Natural killer cell (primary cell): ENCODE measurements around the gene NTM. TPM values are rescaled to one million over a fixed set of nuclear protein-coding genes. Genes with fewer than 3 reads are reported as not detected.

Experiments
- ATAC-seq, 3 donors: fragments of 150-1000 bp in 2 of 3; fragments of 200-7000 bp in 1 of 3; cut with Tn5 transposase; 1 replicate in 1 of 3; 2 replicates in 2 of 3; pipeline ENCODE4 v1.10.0; 2021; ENCODE audit warnings: mild to moderate bottlenecking in 2 of 3, moderate library complexity in 2 of 3
- DNase-seq, 2 donors: peaks; one replicate each; pipeline versions ENCODE4 v3.0.0 to v3.0.0-alpha.2; 2013 to 2021; ENCODE audit warnings: mixed read lengths in 1 of 2
- H3K27ac ChIP-seq: one replicate; pipeline ENCODE4 v1.5.1; 2013; ENCODE audit warnings: mild to moderate bottlenecking, low read length
- H3K27me3 ChIP-seq: one replicate; pipeline ENCODE4 v1.6.1; 2013; ENCODE audit warnings: low read length; ENCODE audit not compliant: control insufficient read depth, insufficient read depth
- H3K36me3 ChIP-seq: one replicate; pipeline ENCODE4 v1.6.1; 2013; ENCODE audit warnings: low read length; ENCODE audit not compliant: control insufficient read depth, insufficient read depth
- H3K4me1 ChIP-seq: one replicate; pipeline ENCODE4 v1.6.1; 2013; ENCODE audit warnings: low read length; ENCODE audit not compliant: control insufficient read depth, insufficient read depth
- H3K4me3 ChIP-seq: one replicate; pipeline ENCODE4 v1.5.1; 2013; ENCODE audit warnings: low read length
- H3K9me3 ChIP-seq: one replicate; pipeline ENCODE4 v1.6.1; 2013; ENCODE audit warnings: low read length; ENCODE audit not compliant: control insufficient read depth, insufficient read depth
- H3K27ac Mint-ChIP-seq, 2 donors: one replicate each; pipeline ENCODE4 v1.8.0; 2022; ENCODE audit warnings: mild to moderate bottlenecking in 2 of 2, mixed read lengths in 2 of 2, moderate library complexity in 1 of 2
- H3K27me3 Mint-ChIP-seq, 2 donors: one replicate each; pipeline ENCODE4 v1.8.0; 2022; ENCODE audit warnings: low read depth in 2 of 2, mixed read lengths in 2 of 2
- H3K36me3 Mint-ChIP-seq: one replicate; pipeline ENCODE4 v1.8.0; 2022; ENCODE audit warnings: mixed read lengths
- H3K4me1 Mint-ChIP-seq, 2 donors: one replicate each; pipeline ENCODE4 v1.8.0; 2022; ENCODE audit warnings: mixed read lengths in 2 of 2
- H3K4me3 Mint-ChIP-seq: one replicate; pipeline ENCODE4 v1.8.0; 2022; ENCODE audit warnings: mild to moderate bottlenecking, moderate library complexity, mixed read lengths
- H3K9me3 Mint-ChIP-seq, 2 donors: one replicate each; pipeline ENCODE4 v1.8.0; 2022; ENCODE audit warnings: mixed read lengths in 2 of 2
- WGBS: methylation state at CpG from one replicate; pipeline ENCODE4 v1.1.7; 2013; ENCODE audit warnings: missing lambda C conversion rate; ENCODE audit not compliant: insufficient coverage; 5-methylcytosine and 5-hydroxymethylcytosine counted together
- intact Hi-C: fragments of 100-400 bp; cut with micrococcal nuclease; formaldehyde crosslinking; loops from one replicate; pipeline ENCODE4 v1.14.2; 2022
- total RNA-seq, 4 donors: library from RNA; stranded (reverse); fragments of 120-200 nt in 1 of 4; gene quantifications; one replicate each; pipeline versions ENCODE4 v1.2.3 to v1.2.4, GENCODE V29; 2013 to 2022
- TF ChIP-seq, protein P1 (sequence below): fragments of 200-600 bp; IDR thresholded peaks from one replicate; pipeline ENCODE4 v1.8.0; 2022; ENCODE audit warnings: antibody characterized with exemption

Gene NTM
- total RNA-seq, 3 donors from 2014 or later (not counting 1 experiment from before 2014, with no cell fraction given): not detected

- H3K9me3 ChIP-seq: no peaks in the 10 kb centered on the region
- Mint-ChIP-seq H3K27ac (no peak overlapping the region), H3K4me3 (no peak overlapping the region), H3K36me3 (no peaks in the 10 kb centered on the region), H3K4me1 (no peaks in the 10 kb centered on the region), H3K27me3 (no peaks in the 10 kb centered on the region), H3K9me3 (peaks cover 0 to 2% of the 10 kb centered on the region in 2 donors)
- TF ChIP-seq, protein P1, sequence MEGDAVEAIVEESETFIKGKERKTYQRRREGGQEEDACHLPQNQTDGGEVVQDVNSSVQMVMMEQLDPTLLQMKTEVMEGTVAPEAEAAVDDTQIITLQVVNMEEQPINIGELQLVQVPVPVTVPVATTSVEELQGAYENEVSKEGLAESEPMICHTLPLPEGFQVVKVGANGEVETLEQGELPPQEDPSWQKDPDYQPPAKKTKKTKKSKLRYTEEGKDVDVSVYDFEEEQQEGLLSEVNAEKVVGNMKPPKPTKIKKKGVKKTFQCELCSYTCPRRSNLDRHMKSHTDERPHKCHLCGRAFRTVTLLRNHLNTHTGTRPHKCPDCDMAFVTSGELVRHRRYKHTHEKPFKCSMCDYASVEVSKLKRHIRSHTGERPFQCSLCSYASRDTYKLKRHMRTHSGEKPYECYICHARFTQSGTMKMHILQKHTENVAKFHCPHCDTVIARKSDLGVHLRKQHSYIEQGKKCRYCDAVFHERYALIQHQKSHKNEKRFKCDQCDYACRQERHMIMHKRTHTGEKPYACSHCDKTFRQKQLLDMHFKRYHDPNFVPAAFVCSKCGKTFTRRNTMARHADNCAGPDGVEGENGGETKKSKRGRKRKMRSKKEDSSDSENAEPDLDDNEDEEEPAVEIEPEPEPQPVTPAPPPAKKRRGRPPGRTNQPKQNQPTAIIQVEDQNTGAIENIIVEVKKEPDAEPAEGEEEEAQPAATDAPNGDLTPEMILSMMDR: no peak
- no peak overlapping the region for H3K27ac ChIP-seq
- no peaks in the 10 kb centered on the region for H3K36me3 ChIP-seq
- no peaks in the 10 kb centered on the region for H3K4me1 ChIP-seq
- no peak for ATAC-seq
- no peak overlapping the region for H3K4me3 ChIP-seq
- DNase-seq: no peak
- WGBS: 86% methylated on average over 9 of the region's 11 CpGs
- intact Hi-C loops: no loop called here
- no peaks in the 10 kb centered on the region for H3K27me3 ChIP-seq
These were observed 20.9 kb upstream of the NTM start for GRCh38 chr11:131349368-131350086.

- ATAC-seq: no peak
- no peak overlapping the region for H3K4me3 ChIP-seq
- Mint-ChIP-seq H3K27ac (no peak overlapping the region), H3K4me1 (no peaks in the 10 kb centered on the region), H3K27me3 (no peaks in the 10 kb centered on the region), H3K36me3 (no peaks in the 10 kb centered on the region), H3K4me3 (no peak overlapping the region), H3K9me3 (peaks cover 0 to 3% of the 10 kb centered on the region in 2 donors)
- no peaks in the 10 kb centered on the region for H3K9me3 ChIP-seq
- H3K4me1 ChIP-seq: no peaks in the 10 kb centered on the region
- TF ChIP-seq, protein P1: no peak
- WGBS: 80% methylated on average over 9 of the region's 9 CpGs
- no peak for DNase-seq
- H3K27me3 ChIP-seq: no peaks in the 10 kb centered on the region
- no peaks in the 10 kb centered on the region for H3K36me3 ChIP-seq
- intact Hi-C loops: no loop called here
- no peak overlapping the region for H3K27ac ChIP-seq
These were observed 19.5 kb upstream of the NTM start for GRCh38 chr11:131350872-131351271.

- no peaks in the 10 kb centered on the region for H3K36me3 ChIP-seq
- no CpG with 5 or more reads among the region's 1 CpG for WGBS
- Mint-ChIP-seq H3K27me3 (no peaks in the 10 kb centered on the region), H3K36me3 (no peaks in the 10 kb centered on the region), H3K4me1 (no peaks in the 10 kb centered on the region), H3K4me3 (no peak overlapping the region), H3K9me3 (peaks cover 0 to 3% of the 10 kb centered on the region in 2 donors), H3K27ac (no peak overlapping the region)
- intact Hi-C loops: no loop called here
- H3K27ac ChIP-seq: no peak overlapping the region
- no peak for ATAC-seq
- no peak for DNase-seq
- no peak overlapping the region for H3K4me3 ChIP-seq
- H3K27me3 ChIP-seq: no peaks in the 10 kb centered on the region
- H3K4me1 ChIP-seq: no peaks in the 10 kb centered on the region
- TF ChIP-seq, protein P1: no peak
- H3K9me3 ChIP-seq: no peaks in the 10 kb centered on the region
These were observed 18.6 kb upstream of the NTM start for GRCh38 chr11:131351848-131352247.

DNA sequence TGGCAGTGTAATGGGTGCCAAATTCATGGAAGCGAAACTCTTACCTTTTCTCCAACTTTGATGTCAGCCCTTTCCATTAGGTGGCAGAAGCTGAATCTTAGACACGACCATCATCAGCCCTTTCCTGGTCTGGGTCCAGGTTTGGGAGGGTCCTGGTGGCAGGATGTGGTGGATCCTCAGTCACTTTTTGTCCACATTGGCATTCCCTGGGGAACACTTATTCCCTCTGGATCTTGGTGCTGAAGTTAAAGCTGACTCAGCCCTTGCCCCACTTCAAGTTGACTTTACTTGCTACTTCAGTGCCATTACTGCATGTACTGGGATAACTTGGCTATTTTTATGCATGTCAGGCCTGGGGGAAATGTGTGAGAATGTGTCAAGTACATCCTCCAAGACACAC, 16.6 kb upstream of the NTM start:
- Histone ChIP-seq H3K27me3 (no peaks in the 10 kb centered on the region), H3K36me3 (no peaks in the 10 kb centered on the region), H3K4me1 (no peaks in the 10 kb centered on the region), H3K9me3 (no peaks in the 10 kb centered on the region), H3K27ac (no peak overlapping the region), H3K4me3 (no peak overlapping the region)
- TF ChIP-seq, protein P1: no peak
- H3K4me3 Mint-ChIP-seq: no peak overlapping the region
- no peaks in the 10 kb centered on the region for H3K4me1 Mint-ChIP-seq
- H3K9me3 Mint-ChIP-seq: peaks cover 0 to 3% of the 10 kb centered on the region in 2 donors
- ATAC-seq (no peak), DNase-seq (no peak)
- H3K27me3 Mint-ChIP-seq: peaks cover 0 to 2% of the 10 kb centered on the region in 2 donors
- H3K27ac Mint-ChIP-seq: no peak overlapping the region
- intact Hi-C loops: no loop called here
- WGBS: 85% methylated on average over 2 of the region's 2 CpGs
- H3K36me3 Mint-ChIP-seq: no peaks in the 10 kb centered on the region
